Epithelial cell of prostate (primary cell): Measurements from ENCODE around the gene THEMIS2.
"Not testable (repeated sequence)": the region's sequence is repeated elsewhere in the genome, so short reads cannot be mapped to it uniquely, and the experiment has no call there.

Experiments
- DNase-seq: peaks from one replicate; pipeline ENCODE4 v3.0.0-alpha.2; 2011; ENCODE audit warnings: low read depth, low spot score
- H3K27ac ChIP-seq: fragments of 450-650 bp; 2 replicates; pipeline ENCODE4 v1.5.1; 2017; ENCODE audit warnings: mild to moderate bottlenecking

The THEMIS2 gene

DNA sequence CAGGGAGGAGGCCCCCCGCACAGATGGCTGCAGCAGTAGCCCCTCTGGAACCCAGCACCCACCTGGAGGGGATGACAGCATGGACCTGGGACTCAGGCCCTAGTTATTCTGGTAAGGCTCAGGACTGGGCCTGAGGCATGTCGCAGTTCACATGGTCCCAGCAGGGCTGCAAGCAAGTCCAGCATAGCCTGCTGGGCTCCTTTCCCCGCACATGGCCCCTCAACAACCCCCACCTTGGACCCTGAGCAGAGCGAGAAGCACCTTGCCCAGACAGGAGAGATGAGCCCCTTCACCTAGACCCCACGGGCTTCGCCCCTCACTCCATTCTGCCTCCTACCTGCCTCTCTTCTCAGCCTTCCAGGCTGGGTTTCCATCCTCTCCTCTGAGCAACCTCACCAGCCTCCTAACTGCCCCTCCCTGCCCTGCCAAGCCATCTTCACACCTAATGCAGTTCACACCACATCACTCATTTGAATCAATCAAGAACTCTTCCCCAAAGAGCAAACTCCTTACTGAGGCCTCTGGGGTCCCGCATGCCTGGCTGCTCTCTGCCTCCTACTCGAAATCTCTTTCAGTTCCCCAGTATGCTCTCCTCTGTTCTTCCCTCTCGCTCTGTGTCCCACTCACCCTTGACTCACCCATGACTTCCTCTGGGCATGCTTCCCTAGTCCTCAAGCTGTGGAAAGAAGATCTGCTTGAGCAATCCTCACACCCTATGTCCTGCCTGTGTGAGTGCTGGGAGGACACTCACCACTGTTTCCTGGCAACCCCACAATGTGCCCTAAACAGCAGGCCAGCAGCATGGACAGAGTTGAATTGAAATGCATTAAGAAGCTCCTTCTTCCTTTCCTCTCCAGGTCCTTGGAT lies 9.4 kb upstream of the THEMIS2 start:
- peak; percentile 91 for DNase-seq
- H3K27ac ChIP-seq, result peak overlapping the region; percentile 35

DNA sequence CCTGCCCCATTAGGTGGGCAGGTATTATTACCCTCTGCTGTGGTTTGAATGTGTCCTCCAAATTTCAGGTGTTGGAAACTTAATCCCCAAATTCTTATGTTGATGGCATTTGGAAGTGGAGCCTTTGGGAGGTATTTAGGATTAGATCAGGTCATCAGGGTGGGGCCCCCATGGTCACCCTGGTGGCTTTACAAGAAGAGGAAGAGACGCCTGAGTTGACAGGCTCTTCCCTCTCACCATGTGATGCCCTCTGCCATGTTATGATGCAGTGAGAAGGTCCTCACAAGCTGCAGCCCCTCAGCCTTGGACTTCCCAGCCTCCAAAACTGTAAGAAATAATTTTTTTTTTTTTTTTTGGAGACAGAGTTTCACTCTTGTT lies 8.8 kb upstream of the THEMIS2 start:
- peak overlapping the region; percentile 35 for H3K27ac ChIP-seq
- DNase-seq, result no peak

DNA sequence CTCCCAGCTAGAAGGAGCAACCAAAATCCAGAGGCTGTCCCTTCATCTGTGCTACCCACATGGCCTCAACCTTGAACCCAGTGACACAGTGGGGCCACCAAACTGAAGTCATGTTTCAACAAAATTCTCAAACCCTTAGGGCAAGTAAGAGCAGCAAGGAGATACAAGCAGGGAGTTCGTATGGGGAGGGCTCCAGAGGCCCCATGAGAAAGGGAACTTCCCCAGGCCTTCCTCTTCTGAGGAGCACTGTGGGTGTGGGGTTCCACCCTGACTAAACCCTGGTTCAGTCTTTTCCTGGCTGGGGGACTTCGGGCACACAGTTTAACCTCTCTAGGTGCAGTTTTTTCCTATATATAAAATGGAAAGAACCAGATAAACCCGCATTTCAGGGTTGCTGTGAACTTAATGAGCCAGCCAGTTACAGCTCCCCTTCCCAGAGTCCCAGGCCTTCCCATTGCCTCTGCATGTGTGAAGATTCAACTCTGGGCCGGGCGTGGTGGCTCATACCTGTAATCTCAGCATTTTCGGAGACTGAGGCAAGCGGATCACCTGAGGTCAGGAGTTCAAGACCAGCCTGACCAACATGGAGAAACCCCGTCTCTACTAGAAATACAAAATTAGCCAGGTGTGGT lies 8.0 kb upstream of the THEMIS2 start:
- peak overlapping the region; percentile 35 for H3K27ac ChIP-seq
- no peak for DNase-seq

DNA sequence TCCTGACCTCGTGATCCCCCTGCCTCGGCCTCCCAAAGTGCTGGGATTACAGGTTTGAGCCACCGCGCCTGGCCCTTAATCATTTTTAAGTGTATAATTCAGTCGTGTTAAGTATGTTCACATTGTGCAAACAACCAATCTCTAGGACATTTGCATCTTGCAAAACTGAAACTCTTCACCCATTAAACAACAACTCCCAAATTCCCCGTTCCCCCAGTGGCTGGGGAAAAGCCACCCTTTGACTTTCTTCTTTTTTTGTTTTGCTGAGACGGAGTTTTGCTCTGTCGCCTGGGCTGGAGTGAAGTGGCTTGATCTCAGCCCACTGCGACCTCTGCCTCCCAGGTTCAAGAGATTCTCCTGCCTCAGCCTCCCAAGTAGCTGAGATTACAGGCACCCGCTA lies 6.5 kb upstream of the THEMIS2 start:
- DNase-seq, result no peak

DNA sequence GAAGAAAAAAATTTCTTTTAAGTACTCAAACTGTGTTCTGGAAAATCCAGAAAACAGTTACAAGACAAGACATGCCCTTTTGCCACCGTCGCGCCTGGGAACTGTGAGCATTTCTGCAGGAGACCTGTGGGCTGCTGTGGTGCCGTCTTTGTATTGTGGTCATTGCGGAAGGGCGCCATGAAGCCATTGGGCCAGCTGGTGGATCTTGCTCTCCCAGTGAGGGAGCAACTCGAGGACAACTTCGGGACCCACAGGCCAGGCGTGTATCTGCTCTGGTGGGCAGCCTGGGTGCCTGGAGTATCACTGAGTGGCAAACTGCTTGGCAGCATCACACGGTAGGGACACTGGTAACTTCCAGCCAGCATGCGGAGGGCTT lies 3.8 kb upstream of the THEMIS2 start:
- no peak overlapping the region for H3K27ac ChIP-seq
- DNase-seq, result no peak

More for the DNA sequence above, 6.5 kb upstream of the THEMIS2 start:
- no peak overlapping the region for H3K27ac ChIP-seq

DNA sequence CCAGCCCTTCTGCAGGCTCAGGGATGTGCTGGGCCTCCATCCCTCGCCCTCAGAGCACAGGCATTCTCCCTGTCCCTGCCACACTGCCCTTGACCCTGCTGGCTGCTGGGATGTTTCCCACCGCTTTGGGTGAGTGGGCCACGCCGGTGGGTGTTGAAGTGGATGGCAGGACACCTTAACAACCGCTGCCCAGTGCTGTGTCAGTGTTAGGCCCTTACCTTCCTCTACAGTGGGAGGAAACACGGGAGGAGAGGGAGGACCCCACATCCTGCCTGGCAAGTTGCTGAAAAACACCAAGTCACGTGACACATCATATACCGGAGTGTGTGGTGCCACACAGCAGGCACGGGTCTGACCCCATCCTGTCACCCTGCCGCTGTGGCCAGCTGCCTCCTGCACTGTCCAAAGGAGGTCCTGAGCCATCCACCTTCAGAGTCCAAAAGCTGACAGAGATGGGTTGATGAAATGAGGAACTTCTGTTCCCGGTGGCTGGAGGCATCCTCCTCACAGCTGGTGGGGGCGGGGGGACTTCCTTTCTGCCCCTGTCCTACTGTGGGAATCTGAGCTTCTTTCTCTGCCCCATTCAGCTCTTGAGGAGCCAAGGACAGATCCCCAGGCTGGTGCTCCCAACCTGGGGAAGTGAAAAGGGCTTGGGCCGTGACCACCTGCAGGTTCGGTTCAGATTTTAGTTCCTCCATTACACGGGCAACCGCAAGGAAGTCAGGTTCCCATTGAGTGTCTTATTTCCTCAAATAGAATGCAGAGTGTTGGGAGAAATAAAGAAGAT lies 3.2 kb upstream of the THEMIS2 start:
- H3K27ac ChIP-seq, result no peak overlapping the region
- DNase-seq, result no peak

DNA sequence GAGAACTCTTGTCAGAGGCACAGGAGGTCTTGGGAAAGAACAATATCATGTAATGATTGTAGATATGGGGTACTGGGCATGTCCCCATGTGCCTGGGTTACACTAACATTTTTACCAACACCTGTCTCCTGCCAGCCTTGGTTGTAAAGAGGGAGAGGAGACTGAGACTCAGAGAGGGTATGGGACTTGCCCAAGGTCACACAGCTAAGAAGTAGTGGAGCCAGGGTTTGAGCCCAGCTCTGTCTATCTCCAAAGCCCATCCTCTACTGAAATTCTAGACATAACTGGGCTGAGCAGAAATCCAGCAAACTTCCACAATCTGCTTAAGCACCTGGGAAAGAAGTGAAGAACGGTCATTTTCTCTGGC lies 2.6 kb upstream of the THEMIS2 start:
- DNase-seq, result no peak
- no peak overlapping the region for H3K27ac ChIP-seq

DNA sequence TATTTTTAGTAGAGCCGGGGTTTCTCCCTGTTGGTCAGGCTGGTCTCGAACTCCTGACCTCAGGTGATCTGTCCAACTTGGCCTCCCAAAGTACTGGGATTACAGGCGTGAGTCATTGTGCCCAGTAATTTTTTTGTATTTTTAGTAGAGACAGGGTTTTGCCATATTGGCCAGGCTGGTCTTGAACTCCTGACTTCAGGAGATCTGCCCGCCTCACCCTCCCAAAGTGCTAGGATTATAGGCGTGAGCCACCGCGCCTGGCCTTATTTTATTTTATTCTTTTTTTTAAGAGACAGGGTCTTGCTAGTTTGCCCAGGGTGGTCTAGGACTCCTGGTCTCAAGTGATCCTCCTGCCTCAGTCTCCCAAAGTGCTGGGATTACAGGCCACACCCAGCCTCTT lies 1.3 kb upstream of the THEMIS2 start:
- H3K27ac ChIP-seq, DNase-seq: not testable (repeated sequence)

DNA sequence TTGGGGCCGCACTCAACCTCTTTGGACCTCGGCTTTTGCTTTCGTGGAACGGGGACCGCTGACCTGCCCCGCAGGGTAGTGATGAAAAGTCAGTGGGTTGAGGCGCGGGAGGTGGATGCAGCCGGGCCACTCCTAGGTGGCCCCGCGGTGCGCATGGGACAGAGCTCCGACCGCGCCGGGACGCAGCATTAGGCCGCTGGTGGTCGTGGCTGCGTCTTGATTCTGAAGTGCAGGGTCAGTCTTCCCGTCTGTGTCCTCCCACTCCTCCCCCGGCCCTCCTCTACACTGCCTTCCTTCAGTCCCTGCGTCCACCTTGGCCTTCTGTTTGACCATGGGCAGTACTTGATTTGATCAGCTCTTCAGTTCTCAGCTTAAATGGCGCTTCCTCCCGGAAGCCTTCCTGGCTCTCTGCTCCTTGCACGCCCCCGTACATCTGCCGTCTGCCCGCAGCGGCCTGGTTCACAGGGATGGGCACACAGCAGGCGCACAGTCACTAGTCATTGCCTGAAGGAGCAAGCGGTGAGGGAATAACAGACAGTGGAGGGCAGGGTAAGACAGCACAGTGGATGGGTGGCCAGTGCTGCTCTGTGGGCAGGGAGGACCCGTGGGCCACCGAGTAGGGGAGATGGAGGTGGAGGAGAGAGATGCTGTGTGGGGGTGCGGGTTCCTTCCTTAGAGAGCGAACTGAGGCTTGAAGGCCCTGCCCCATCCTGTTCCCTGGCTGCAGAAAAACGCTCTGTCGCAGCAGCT lies 633 bp downstream of the THEMIS2 start:
- H3K27ac ChIP-seq, result no peak overlapping the region

DNA sequence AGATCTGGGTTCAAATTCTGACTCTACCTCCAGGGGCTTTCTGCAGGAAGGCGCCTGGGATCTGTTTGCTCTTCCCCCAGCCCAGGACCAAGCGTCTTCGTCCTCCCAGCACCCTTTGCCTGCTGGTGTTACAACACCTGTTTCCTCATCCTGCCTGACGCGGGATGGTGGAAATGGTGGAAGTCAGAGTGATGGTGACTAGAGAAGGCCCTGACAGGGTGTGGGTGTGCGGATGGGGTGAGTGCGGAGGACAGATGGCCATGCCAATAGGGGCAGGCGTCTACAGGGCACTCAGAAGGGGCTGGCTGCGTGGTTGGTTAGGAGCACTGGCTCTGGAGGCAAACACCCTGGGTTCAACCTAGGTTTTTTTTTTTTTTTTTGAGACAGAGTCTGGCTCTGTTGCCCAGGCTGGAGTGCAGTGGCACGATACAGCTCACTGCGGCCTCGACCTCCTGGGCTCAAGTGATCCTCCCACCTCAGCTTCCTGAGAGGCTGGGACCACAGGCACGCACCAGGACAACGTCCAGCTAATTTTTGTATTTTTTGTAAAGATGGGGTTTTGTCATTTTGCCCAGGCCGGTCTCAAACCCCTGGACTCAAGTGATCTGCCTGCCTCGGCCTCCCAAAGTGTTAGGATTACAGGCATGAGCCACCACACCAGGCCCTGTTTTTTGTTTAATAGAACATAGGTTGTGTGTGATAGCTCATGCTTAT lies 1.5 kb downstream of the THEMIS2 start:
- no peak overlapping the region for H3K27ac ChIP-seq
- no peak for DNase-seq

More for the DNA sequence above, 633 bp downstream of the THEMIS2 start:
- DNase-seq, result peak; percentile 22

DNA sequence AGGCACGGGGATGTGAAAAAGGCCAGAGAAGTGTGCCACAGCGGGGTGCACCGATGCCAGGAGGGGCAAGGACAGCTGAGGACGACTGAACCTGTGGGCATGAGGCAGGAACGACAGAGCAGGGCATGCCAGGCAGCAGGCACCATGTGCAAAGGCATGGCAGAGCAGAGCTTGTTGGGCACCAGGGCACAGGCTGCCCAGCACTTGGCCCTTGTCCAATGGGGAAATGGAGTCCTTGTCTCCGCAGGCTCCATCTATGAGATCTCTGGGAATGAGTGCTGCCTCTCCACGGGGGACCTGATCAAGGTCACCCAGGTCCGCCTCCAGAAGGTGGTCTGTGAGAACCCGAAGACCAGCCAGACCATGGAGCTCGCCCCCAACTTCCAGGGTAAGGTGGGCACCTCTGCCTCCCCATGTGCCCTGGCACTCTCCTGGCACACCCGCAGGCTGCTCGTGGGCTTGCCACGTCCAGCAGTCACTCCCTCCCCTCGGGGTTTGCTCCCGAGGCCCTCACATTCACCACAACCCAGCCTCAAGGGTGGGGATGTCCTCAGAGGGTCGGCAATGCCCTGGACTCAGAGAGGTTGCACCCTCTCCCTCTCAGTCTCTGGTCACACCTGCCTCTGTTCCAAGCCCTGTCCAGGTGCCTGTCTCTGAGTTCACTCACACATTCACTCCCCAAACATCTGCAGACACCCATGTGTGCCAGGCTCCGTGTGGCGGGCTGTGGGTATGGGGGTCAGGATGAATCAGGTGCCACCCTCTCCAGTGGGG lies 4.2 kb downstream of the THEMIS2 start:
- no peak for DNase-seq
- H3K27ac ChIP-seq, result no peak overlapping the region

DNA sequence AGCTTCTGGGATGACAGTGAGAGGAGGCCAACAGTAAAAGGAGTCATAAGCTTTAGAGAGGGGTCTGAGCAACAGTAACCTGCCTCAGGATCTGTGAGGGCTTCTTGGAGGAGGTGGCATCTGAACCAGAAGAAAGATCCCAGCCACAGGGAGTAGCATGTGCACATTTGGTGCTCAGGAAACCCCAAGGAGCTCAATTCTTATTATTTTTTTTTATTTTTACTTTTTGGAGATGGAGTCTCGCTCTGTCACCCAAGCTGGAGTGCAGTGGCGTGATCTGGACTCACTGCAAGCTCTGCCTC lies 4.7 kb downstream of the THEMIS2 start:
- no peak overlapping the region for H3K27ac ChIP-seq
- no peak for DNase-seq

DNA sequence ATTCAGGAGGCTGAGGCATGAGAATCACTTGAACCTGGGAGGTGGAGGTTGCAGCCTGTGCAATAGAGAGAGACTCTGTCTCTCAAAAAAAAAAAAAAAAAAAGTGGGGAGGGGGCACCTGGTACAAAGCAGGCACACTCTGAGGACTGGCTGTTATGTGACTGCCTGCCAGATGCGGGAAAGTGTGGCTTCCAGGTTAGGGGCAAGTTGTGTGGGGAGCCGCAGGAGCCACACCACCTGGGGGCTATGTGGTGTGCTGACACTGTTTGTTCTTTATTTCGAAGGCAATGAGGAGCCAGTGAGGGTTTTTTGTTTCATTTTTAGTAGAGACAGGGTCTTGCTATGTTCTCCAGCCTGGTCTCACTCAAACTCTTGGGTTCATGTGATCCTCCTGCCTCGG lies 5.7 kb downstream of the THEMIS2 start:
- no peak for DNase-seq
- no peak overlapping the region for H3K27ac ChIP-seq

DNA sequence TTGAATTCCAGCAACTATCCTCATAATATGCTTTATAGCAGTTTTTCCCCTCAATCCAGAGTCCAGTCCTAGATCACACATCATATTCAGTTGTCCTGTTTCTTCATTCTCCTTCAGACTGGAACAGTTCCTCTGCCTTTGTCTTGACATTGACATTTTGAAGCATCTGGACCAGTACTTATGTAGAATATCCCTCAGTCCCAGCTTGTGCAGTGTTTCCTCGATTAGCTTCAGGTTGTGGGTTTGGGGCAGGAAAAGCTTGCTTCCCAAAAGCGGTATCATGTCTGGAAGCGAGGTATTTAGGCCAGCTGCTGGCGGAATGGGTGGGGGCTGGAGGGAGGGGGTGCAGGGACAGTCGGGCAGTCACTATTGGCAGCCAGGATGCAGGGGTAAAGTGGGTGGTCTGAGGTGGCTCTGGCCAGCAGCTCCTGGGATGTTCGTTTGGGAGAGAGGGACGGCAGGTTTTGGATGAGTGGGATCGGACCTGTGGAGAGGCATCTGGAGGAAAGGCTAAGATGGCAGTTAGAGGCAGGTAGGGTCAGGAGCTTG lies 6.5 kb downstream of the THEMIS2 start:
- no peak overlapping the region for H3K27ac ChIP-seq
- DNase-seq, result no peak

DNA sequence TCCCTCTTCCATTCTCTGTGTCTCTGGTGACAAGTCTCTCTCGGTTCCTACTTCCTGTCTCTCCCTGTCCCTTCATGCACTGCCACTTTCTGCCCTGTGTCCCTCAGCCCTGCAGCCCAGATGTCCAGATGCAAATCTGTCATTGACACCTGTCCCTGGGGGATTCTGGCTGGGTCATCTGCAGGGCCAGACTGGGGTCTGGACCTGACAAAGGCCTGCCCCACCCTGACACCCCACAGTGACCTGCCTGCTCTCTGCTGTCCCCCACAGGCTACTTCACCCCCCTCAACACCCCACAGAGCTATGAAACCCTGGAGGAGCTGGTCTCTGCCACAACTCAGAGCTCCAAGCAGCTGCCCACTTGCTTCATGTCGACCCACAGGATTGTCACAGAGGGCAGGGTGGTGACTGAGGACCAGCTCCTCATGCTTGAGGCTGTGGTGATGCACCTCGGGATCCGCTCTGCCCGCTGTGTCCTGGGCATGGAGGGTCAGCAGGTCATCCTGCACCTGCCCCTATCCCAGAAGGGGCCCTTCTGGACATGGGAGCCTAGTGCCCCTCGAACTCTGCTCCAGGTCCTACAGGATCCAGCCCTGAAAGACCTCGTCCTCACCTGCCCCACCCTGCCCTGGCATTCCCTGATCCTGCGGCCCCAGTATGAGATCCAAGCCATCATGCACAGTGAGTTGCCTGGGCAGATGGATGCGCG lies 7.2 kb downstream of the THEMIS2 start:
- H3K27ac ChIP-seq, result no peak overlapping the region
- no peak for DNase-seq

DNA sequence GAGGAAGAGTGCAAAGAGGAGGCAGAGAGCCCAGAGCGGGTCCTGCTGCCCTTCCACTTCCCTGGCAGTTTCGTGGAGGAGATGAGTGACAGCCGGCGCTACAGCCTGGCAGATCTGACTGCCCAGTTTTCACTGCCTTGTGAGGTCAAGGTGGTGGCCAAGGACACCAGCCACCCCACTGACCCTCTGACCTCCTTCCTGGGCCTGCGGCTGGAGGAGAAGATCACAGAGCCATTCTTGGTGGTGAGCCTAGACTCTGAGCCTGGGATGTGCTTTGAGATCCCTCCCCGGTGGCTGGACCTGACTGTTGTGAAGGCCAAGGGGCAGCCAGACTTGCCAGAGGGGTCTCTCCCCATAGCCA lies 10.2 kb downstream of the THEMIS2 start:
- DNase-seq, result no peak
- no peak overlapping the region for H3K27ac ChIP-seq

DNA sequence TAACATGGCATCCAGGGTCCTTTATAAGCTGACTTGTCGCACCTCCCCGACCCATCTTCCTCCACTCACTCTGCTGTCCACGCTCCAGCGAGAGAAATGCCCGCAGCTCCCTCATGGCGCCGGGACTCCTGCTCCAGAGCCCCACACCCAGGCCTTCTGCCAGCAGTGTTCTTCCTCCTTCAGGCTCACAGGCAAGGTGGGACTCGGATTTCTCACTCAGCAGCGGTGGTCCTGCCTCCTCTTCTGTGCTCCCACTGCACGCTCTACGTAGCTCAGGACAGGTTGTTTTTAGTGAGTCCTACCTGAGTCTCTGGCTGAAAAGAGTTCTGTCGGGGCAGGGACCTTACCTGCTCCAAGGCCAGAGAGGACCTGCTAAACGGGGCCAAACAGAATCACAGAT lies 11.2 kb downstream of the THEMIS2 start:
- no peak overlapping the region for H3K27ac ChIP-seq
- no peak for DNase-seq
